GM19099 (cell line): Measurements from ENCODE around the gene GPRIN3.

Experiments
- POLR2A ChIP-seq: IDR thresholded peaks from 3 replicates; pipeline ENCODE4 v1.6.1; 2011; ENCODE audit warnings: low read depth; ENCODE audit not compliant: insufficient read length; ENCODE audit errors: extremely low read depth

GPRIN3 gene

DNA sequence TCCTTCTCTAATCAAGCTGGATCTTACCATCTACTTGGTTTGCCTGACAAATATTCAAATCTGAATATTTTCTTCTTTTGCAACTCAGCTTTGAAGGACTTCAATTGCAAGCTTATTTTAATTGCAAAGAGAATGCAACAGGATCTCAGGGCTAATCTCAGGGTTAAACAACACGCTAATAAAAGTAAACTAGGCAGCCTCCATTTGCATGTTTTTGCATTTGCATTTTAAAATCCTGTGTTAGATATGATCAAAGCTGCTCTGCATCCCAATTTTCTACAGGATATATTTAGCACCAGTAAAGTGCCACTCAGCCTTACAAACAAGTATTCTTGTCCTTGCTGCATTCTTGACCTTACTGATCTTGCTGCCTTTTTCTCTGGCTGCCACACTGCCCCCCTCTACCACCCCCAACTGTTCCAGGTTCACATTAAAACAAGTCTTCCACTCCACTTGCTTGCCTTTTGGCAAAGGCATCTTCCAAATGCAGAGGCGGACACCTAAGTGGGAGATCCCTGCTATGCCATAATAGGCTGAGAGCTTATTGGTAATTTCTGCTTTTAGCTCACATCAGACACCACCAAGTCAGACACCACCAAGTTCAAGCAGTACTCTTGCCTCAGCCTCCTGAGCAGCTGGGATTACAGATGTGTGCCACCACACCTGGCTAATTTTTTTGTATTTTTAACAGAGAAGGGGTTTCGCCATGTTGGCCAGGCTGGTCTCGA lies 48.1 kb downstream of the GPRIN3 start:
- TF ChIP-seq POLR2A, result no peak

DNA sequence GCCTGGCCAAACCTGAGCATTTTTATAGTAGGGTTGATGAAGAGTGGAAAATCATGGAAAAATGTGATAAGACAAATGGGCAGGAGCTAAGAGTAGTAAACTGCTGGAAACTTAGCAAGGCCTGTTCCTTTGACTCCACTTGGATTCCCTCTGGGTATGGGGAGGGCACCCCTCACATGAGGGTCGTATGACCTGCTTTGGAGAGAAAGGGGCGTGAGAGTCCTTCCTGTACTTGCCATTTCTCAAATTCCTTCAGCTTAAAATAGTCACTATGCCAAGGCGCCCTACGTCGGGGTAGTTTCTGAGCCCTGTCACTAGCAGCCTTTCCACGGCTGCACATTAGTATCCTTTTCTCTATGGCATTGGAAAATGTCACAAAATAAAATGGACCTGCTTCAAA lies 49.1 kb downstream of the GPRIN3 start:
- no peak for TF ChIP-seq POLR2A

DNA sequence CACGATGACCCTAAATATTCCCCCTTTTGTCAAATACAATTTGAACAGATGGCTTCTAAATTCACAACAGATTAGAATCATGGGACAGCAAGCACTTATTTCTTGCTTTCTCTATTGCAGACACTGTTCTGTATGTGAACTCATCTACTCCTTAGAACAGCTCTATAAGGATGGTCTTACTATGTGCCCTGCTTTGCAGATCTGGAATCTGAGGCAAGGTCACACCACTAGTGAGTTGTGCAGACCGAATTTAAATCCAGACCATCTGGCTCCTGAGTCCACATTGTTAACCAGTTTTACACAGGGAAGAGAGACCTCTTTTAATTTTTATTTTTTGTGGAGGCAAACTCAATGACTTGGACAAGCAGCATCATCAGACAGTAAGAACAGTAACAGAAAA lies 50.2 kb downstream of the GPRIN3 start:
- TF ChIP-seq POLR2A, result no peak

DNA sequence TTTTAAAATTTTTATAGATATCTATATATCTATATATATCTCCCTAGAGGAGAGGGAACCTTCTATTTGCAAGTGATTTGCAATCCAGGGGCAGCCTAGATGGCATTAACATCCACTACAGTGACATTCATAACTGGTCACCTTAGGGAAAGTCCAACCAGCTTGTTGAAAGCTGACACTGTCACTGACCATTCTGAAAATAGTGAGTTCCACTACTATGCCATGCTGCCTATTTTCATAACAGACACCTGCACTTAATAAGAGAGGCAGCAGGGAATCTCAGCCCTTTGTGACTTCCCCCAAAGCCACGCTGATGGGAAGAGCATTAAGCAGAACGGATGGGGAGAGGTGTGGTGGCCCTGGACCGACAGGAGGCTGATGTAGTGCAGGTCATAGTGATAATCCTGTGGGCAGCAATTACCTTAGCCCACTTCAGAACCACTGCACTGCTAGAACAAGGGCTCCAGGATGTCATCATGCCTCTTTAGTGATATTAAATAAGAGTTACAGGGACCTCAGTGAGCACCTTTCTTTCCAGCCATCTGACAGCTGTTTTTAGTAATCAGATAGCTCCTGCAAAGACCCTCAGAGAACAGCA lies 51.3 kb downstream of the GPRIN3 start:
- no peak for TF ChIP-seq POLR2A

DNA sequence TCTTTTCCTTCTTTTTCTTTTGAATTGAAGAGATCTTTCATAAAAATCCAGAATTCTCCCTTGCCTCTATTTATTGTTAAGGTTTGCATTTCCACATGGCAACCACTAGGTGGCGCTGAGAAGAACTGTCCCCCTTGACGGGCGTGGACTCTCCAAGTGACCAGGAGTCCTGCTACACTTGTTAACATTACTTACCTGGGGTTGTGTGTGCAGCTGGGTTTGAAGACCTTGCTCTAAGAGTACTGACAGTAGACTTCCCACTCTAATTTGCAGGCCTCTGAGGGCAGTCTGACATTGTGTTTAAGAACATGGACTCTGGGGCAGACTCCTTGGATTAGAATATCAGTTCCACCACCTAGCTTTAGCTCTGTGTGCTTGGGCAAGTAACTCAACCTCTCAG lies 52.8 kb downstream of the GPRIN3 start:
- no peak for TF ChIP-seq POLR2A

DNA sequence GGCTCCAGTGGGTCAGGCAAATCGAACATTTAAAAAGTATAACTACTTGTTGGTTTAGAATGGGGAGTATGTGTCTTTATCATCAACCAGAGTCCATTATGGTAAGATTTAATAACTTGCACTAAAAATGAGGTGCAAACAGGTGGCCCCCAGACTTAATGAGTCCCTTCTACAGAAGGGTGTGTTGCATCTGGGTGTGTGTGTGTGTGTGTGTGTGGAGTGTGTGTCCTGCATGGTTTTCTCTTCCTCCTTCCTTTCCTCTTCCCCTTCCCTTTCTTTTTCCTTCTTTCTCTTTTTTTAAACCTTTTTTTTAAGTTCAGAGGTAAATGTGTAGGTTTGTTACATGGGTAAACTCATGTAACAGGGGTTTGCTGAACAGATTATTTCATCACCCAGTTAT lies 53.7 kb downstream of the GPRIN3 start:
- TF ChIP-seq POLR2A, result no peak

DNA sequence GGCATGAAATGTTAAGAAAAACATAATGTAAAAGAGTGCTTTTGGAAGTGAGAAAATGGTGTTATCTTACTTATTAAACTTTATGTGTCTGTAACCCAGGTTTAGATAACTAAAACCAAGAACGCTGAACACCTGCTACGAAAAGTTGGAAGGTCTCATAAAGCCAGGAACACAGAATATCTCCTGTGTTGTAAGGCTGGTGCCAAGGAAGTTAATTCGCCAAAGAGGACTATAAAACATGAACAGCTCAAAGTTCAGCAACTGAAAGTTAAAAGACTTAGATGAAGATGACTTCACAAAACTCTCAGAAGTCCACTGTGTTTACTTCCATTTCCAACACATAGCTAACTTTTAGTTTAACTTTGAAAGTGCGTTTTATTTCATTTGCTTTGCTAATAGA lies 54.3 kb downstream of the GPRIN3 start:
- no peak for TF ChIP-seq POLR2A

DNA sequence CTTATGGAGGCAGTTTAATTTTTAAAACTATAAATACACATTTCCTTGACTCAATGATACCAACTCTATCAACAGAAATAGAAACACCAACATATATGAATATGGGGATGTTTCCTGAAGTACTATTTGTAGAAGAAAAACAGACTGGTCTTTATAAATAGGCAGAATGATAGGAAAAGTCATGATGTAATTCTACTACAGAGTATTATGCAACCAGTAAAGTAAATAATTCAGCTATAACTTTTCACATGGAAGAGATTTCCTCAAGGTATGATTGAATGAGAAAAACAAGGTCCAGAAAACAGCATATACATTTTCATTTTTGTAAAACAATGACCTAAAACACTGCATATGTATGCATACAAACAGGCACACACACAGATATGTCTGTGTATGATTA lies 56.2 kb downstream of the GPRIN3 start:
- TF ChIP-seq POLR2A, result no peak

DNA sequence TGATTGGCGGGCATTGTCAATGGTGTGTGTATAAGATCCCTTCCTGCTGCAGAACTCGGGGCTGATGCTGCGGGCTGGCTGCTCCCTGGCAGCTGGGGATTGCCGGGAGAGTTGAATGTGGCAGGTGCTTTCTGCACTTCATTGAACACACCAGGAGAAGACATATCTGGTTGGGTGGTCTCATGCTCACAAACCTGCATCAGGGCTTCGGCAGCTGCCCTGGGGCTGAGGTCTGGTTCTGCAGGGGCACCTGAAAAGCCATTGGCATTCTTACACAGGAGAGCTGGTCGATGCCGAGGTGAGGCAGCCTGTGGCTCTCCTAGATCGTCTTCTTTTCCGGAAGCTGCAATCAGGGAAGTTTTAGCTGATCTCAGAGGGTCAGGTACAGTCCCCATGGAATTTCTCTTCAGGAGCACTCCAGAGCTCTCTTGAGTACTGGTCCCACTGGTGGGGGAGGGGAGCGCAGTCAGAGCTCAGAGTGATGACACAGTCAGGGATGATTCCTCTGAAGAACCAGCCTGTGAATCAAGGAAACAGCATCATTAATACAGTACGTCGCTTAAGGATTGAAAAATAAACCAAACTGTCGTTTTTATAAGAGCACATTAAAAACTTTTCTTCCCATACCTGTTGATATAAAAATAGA lies 57.8 kb downstream of the GPRIN3 start:
- no peak for TF ChIP-seq POLR2A

DNA sequence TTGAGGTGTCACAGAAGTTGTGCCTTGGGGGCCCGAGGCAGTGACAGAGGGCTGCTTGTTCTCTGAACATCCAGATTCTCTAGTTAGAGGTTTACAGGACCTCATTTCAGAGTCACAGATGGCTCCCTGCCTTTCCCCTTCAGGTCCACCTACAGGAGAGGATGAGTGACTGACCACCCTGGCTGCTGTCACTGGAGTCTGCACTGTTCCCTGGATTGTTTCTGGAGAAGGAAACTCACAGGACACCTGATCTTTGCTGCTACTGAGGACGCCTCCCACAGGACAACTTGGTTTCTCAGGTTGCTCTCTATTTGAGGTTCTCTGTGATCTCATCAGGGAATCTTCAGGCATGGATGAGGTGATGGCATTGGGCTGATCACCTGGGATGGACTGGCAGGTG lies 58.3 kb downstream of the GPRIN3 start:
- TF ChIP-seq POLR2A, result no peak

DNA sequence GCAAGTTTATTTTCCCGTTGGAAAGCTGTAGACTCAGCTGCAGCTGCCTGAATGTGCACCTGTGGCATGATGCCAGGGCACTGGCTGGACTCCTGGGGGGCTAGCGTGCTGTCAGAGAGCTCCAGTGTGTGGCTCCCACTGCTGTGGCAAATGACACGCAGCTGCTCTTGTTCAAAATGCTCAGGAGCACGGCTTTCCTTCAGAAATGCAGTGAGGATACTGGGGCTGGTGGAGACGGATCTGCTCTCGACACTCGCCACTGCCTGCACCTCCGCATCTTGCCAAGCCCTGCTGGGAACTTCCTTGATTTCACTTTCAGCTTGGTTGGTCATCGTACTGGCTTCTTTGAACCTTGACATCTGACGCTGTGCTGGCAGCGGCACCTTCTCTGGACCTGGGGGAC lies 58.7 kb downstream of the GPRIN3 start:
- no peak for TF ChIP-seq POLR2A

DNA sequence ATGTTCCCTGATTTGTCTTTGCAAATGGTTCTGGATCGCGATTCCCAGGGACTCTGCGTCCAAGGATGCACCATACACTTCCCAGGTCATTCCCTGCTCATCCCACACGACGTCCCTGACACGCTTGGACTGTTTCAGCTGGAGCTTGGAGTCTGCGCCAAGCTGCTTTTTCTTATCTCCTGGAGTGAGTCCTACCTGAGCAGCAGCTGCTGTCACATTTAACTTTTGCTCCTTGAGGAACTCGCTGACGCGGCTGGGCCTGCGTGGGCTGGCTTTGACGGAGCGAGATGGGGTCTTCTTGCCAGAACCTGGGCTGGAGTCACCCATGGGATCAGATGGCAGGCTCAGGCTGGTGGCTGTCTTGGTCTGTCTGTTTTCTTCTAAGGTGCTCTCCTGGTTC lies 59.6 kb downstream of the GPRIN3 start:
- no peak for TF ChIP-seq POLR2A

DNA sequence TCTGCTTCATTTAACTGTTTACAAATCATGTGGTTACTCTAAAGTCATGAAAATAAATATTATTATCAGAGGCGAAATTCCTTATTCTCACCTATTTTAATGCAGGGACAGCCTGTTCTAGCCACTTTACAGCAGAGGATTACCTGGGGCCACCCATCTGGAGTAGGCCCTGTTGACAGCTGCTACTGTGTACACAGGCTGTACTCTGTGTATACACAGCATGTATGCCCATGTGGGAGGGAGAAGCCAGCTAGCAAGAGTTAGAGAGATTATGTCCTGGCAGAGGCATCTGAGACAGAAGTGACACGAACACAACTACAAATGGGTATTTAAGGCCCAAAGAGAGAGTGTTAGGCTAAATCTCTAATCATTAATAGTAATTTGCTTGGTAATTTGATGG lies 62.1 kb downstream of the GPRIN3 start:
- TF ChIP-seq POLR2A, result no peak

DNA sequence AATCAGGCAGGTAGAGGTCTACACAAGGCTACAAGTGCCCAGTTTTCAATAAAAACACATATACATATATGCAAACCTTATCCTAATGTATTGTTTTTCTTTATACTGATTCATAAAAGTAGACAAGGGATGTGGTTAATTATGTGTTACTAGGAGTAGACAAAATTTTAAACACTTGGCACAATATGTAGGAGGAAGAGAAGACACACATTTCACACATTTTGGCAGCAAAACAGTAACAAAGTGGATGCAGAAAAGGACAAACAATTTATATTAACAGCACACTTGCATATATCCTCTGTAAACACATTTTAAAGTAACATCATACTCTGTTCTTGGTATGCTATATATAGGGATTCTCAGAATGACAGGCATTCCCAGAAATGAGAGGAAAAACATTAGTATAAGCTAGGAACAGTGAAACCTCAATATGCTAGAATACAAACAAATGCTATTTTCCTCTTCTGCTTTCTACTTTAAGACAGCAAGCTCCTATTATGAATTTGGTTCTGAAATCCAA lies 63.8 kb downstream of the GPRIN3 start:
- no peak for TF ChIP-seq POLR2A

DNA sequence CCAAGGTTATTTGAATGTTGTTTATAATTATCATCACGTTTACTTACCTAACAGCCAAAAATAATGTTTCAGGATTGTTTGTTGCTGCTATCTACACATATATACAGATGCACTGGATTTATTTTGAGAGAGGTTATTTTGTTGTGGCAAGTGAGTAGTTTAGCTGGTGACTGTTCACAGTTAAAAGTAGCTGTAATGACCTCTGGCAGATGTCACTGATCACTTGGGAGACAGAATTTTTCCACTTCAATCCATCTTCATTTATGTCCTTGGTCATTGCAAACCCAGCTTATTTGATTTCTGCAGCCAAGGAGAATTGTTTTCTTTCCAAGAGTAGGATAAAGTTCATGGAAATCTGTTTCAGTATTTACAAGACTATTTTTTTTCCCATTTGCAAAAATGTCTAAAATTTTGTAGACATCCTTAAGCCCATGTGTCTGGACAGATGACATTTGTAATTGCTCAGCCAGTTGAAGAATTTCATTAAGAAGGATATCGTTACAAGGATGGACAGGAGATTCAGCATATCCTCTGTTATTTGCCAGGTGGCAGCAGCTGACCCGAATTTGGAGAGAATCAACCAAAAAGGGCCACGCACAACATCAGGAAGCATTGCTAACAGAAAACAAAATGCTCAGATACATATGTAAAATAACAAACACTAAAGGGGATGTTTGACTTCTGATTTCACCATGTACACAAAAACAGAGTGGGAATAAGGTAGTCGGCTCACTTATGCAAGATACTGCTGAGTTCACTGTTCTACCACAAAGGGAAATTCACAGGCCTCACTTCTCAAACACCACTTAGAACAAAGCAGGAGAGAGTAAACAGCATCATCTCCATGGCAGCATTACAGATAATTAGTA lies 64.5 kb downstream of the GPRIN3 start:
- TF ChIP-seq POLR2A, result no peak

DNA sequence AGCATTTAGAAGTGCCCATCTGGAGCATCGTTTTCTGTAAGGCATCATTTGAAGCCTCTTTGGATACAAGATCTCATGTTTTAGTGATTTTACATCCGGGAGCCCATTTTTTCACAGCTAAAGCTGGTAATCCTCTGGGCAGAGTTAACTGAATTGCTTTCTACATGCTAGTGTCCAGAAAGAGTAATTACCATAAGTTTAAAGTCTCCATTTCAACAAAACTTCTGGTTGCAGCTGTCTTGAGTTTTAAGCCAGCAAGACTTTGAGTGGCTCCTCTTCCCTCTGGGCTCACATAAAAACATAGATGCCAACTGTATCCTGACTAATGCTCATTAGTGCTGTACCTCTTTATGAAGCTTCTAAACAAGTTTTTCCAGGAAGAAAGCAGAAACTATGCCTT lies 65.4 kb downstream of the GPRIN3 start:
- TF ChIP-seq POLR2A, result no peak

DNA sequence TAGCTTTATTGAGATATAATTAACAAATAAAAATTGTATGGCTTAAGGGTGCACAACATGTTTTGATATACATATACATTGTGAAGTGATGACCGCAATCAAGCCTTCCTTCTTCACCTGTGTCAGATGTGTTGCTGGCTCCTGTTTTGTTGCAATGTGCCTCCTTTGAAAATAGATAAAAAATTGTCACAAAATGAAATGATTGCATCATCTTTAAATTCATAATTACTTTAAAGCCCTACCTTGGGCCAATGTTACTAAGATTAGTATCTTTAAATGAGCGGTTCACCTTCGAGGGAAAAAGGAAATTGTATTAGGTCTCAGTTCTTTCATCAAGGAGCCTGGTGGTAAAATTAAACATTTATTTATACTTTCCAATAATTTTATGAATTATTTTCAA lies 77.3 kb downstream of the GPRIN3 start:
- no peak for TF ChIP-seq POLR2A
